Measurements from ENCODE around the gene NUBP1.

Gene NUBP1

GRCh38 chr16:10743610-10744369 is at the start of gene NUBP1:
Gene NUBP1, plus strand, starts transcription at chr16:10743842. Its CDS starts 22 bp downstream, at chr16:10743864.
- Mint-ChIP-seq H3K36me3 (peaks cover 39% of the 10 kb centered on the region), H3K4me3 (peak within 1 kb of the TSS; percentile 86), H3K27ac (peak within 1 kb of the TSS; percentile 98), H3K4me1 (peaks cover 60% of the 10 kb centered on the region), H3K9me3 (no peaks in the 10 kb centered on the region)
- DNase-seq (ENCODE audit: low spot score in 2 of 2): peak; percentile 98 to 100
- peak; percentile 92 for ATAC-seq

GRCh38 chr16:10693889-10694288 is 49.8 kb upstream of the NUBP1 start:
- ATAC-seq (peak; percentile 40), DNase-seq (ENCODE audit: low spot score in 2 of 2) (no peak)
- Mint-ChIP-seq H3K4me1 (no peaks in the 10 kb centered on the region), H3K9me3 (no peaks in the 10 kb centered on the region), H3K27ac (no peak overlapping the region), H3K36me3 (no peaks in the 10 kb centered on the region), H3K4me3 (no peak overlapping the region)

GRCh38 chr16:10694306-10694705 is 49.3 kb upstream of the NUBP1 start:
- Mint-ChIP-seq H3K4me3 (no peak overlapping the region), H3K9me3 (no peaks in the 10 kb centered on the region), H3K36me3 (no peaks in the 10 kb centered on the region), H3K27ac (no peak overlapping the region), H3K4me1 (no peaks in the 10 kb centered on the region)
- no peak for ATAC-seq
- DNase-seq (ENCODE audit: low spot score in 2 of 2): no peak

- no peak for DNase-seq (ENCODE audit: low spot score in 2 of 2)
- no peaks in the 10 kb centered on the region for H3K9me3 Mint-ChIP-seq
- no peaks in the 10 kb centered on the region for H3K4me1 Mint-ChIP-seq
- H3K36me3 Mint-ChIP-seq: no peaks in the 10 kb centered on the region
- no peak within 1 kb of the TSS for H3K4me3 Mint-ChIP-seq
- no peak within 1 kb of the TSS for H3K27ac Mint-ChIP-seq
- no peak for ATAC-seq
Measured at GRCh38 chr16:10694830-10695229, 48.8 kb upstream of the NUBP1 start, which contains the start of gene TEKT5. Gene TEKT5, minus strand, starts transcription at chr16:10694930. Its CDS starts 57 bp downstream, at chr16:10694873.

GRCh38 chr16:10699756-10700155 is 43.9 kb upstream of the NUBP1 start:
- Mint-ChIP-seq H3K27ac (no peak overlapping the region), H3K4me1 (no peaks in the 10 kb centered on the region), H3K4me3 (no peak overlapping the region), H3K9me3 (no peaks in the 10 kb centered on the region), H3K36me3 (no peaks in the 10 kb centered on the region)
- no peak for DNase-seq (ENCODE audit: low spot score in 2 of 2)
- peak; percentile 50 for ATAC-seq

- Mint-ChIP-seq H3K27ac (no peak overlapping the region), H3K4me3 (no peak overlapping the region), H3K36me3 (no peaks in the 10 kb centered on the region), H3K9me3 (no peaks in the 10 kb centered on the region), H3K4me1 (no peaks in the 10 kb centered on the region)
- DNase-seq (ENCODE audit: low spot score in 2 of 2) (no peak), ATAC-seq (no peak)
Measured at GRCh38 chr16:10708969-10709368, 34.7 kb upstream of the NUBP1 start.

- no peaks in the 10 kb centered on the region for H3K4me1 Mint-ChIP-seq
- no peak for ATAC-seq
- H3K4me3 Mint-ChIP-seq: no peak overlapping the region
- no peaks in the 10 kb centered on the region for H3K36me3 Mint-ChIP-seq
- no peak for DNase-seq (ENCODE audit: low spot score in 2 of 2)
- H3K27ac Mint-ChIP-seq: no peak overlapping the region
- peaks cover under 1% of the 10 kb centered on the region for H3K9me3 Mint-ChIP-seq
Measured at GRCh38 chr16:10728003-10728887, 15.4 kb upstream of the NUBP1 start.

GRCh38 chr16:10729104-10730048 is 14.3 kb upstream of the NUBP1 start:
- Mint-ChIP-seq H3K36me3 (no peaks in the 10 kb centered on the region), H3K4me3 (no peak overlapping the region), H3K27ac (no peak overlapping the region), H3K9me3 (peaks cover 3% of the 10 kb centered on the region), H3K4me1 (no peaks in the 10 kb centered on the region)
- ATAC-seq (peak; percentile 45), DNase-seq (ENCODE audit: low spot score in 2 of 2) (peak in 1 of 2 donors; percentile 45)

- Mint-ChIP-seq H3K9me3 (peaks cover 3% of the 10 kb centered on the region), H3K27ac (no peak overlapping the region), H3K4me1 (no peaks in the 10 kb centered on the region), H3K4me3 (no peak overlapping the region), H3K36me3 (no peaks in the 10 kb centered on the region)
- ATAC-seq (no peak), DNase-seq (ENCODE audit: low spot score in 2 of 2) (peak in 1 of 2 donors; percentile 40)
Measured at GRCh38 chr16:10731790-10732189, 11.9 kb upstream of the NUBP1 start.

GRCh38 chr16:10737068-10737625 is 6.5 kb upstream of the NUBP1 start:
- peak; percentile 50 to 80 for DNase-seq (ENCODE audit: low spot score in 2 of 2)
- Mint-ChIP-seq H3K36me3 (no peaks in the 10 kb centered on the region), H3K9me3 (peaks cover 3% of the 10 kb centered on the region), H3K4me3 (peak overlapping the region; percentile 47), H3K4me1 (peaks cover 30% of the 10 kb centered on the region), H3K27ac (no peak overlapping the region)
- peak; percentile 61 for ATAC-seq

- ATAC-seq (peak; percentile 76), DNase-seq (ENCODE audit: low spot score in 2 of 2) (peak in 1 of 2 donors; percentile 76)
- Mint-ChIP-seq H3K9me3 (no peaks in the 10 kb centered on the region), H3K4me1 (peaks cover 37% of the 10 kb centered on the region), H3K4me3 (peak overlapping the region; percentile 24), H3K36me3 (peaks cover 2% of the 10 kb centered on the region), H3K27ac (peak overlapping the region; percentile 73)
Measured at GRCh38 chr16:10738231-10739077, 5.2 kb upstream of the NUBP1 start.

GRCh38 chr16:10740000-10740844 is 3.4 kb upstream of the NUBP1 start:
- ATAC-seq: no peak
- Mint-ChIP-seq H3K4me1 (peaks cover 50% of the 10 kb centered on the region), H3K36me3 (peaks cover 9% of the 10 kb centered on the region), H3K9me3 (no peaks in the 10 kb centered on the region), H3K27ac (no peak overlapping the region), H3K4me3 (no peak overlapping the region)
- no peak for DNase-seq (ENCODE audit: low spot score in 2 of 2)

GRCh38 chr16:10740845-10741208 is 2.8 kb upstream of the NUBP1 start:
- DNase-seq (ENCODE audit: low spot score in 2 of 2): no peak
- Mint-ChIP-seq H3K9me3 (no peaks in the 10 kb centered on the region), H3K4me1 (peaks cover 56% of the 10 kb centered on the region)

More at GRCh38 chr16:10740845-10741208, 2.8 kb upstream of the NUBP1 start:
- no peak overlapping the region for H3K27ac Mint-ChIP-seq
- ATAC-seq: no peak
- no peak overlapping the region for H3K4me3 Mint-ChIP-seq
- H3K36me3 Mint-ChIP-seq: peaks cover 9% of the 10 kb centered on the region
